ENCODE measurements around the gene TNFAIP8L3. TPM values are rescaled to one million over a fixed set of nuclear protein-coding genes. Genes with fewer than 3 reads are reported as not detected.
"Not testable (repeated sequence)": the region's sequence is repeated elsewhere in the genome, so short reads cannot be mapped to it uniquely, and the experiment has no call there.

TNFAIP8L3 gene
- polyA plus RNA-seq, 3 donors = 0.72 to 17.5 (median 3.5) TPM

DNA sequence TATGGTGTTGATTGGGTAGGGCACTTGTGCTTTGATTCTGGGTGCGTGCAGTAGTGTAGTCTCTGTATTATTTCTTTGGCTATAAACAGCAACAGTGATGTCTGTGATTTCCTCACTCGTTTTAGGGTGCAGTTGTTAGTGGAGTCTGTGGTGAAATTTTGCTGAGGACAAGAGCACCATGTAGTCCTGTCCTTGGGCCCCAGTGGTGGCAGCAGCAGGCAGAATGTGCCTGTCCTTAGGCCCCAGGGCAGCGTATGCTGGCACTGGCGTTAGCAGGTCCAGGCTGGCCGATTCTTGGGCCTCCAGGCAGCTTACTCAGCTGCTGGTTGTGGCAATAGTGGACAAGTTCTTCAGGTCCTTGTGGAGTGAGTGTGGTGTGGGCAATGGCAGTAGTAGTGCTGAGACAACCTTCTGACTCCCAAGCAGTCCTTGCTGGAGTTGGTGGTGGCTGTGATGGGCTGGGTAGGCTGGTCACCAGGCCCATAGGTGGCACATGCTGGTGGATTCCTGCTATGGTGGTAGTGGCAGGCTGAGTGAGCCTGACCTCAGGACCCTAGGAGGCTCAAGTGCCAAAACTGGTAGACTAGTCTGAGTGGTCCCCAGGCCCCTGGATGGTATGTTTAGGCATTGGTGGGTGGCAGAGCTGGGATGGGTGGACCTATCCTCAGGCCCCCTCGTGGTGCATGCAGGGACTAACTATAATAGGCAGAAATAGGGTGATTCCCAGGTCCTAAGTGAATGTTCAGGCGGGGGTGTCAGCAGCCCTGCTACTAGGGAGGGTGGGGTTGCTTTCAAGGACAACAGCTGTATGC, 56.3 kb downstream of the TNFAIP8L3 start:
- 87 to 92% (median 88%) methylated on average over 7 of the region's 7 CpGs for WGBS, 3 donors
- H3K27ac ChIP-seq (ENCODE audit: low read depth, low read length) = no peak overlapping the region

DNA sequence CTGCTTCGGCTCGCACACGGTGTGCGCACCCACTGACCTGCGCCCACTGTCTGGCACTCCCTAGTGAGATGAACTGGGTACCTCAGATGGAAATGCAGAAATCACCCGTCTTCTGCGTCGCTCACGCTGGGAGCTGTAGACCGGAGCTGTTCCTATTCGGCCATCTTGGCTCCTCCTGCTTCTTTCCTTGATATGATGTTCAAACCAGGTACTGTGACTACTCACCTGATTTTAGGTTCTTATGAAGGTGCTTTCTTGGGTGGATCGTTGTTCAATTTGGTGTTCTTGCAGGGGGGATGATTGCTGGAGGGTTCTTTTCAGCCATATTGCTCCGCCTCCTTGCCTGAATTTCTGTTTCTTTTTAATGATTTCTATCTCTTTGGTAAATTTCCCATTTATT, 57.2 kb downstream of the TNFAIP8L3 start:
- H3K27ac ChIP-seq (ENCODE audit: low read depth, low read length) = not testable (repeated sequence)

DNA sequence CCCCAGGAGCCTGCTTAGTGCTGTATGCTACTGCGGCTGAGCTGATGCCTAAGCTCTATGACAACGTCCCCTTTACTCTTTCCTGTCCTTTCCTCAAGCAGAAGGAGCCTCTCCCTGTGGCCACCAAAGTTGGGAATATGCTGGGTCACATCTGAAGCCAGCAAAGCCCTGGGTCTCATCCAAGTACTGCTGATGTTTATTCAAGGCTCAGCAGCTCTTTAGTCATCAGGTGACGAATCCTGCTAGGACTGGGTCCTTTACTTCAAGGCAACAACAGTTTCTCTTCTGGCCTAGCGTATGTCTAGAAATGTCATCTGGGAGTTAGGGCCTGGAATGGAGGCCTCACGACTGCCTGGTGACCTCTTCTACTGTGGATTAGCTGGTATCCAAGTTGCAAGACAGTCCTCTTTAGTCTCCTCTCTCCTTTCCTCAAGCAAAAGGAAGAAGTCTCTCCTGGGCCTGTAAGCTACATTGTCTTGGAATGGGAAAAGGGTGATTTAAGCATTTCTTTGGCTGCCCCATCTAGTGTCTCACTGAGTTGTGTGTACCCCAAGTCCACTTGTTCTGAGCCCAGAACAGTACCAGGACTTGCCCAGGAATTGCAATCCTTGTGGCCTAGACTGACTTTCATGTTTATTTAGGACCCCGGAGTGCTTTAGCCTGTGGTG, 63.9 kb downstream of the TNFAIP8L3 start:
- H3K27ac ChIP-seq (ENCODE audit: low read depth, low read length) = no peak overlapping the region
- WGBS, 3 donors = 73 to 91% (median 85%) methylated on average over 6 of the region's 6 CpGs

More for the DNA sequence above, 57.2 kb downstream of the TNFAIP8L3 start:
- WGBS, 3 donors = 94 to 99% (median 95%) methylated on average over 9 to 13 of the region's 13 CpGs

DNA sequence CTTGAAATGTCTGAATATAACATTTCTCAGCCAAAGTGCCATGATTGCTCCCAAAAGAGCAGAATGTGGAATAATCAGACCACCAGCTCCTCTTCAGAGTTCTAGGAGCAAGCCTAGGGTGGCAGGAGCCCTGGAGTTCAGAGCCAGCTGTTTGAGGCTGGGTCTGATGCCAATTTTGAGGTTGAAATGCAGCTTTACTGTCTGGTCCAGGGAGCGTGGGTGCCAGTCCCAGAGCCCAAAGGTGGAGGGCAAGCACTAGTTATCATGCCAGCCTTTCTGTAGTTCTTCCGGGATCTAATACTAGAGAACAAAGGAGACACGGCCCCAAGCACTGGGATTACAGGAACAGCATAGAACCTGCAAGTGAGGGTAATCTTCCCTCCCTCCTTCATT, 69.3 kb downstream of the TNFAIP8L3 start:
- WGBS, 3 donors = 78 to 92% (median 91%) methylated on average over 3 of the region's 3 CpGs
- no peak overlapping the region for H3K27ac ChIP-seq (ENCODE audit: low read depth, low read length)

DNA sequence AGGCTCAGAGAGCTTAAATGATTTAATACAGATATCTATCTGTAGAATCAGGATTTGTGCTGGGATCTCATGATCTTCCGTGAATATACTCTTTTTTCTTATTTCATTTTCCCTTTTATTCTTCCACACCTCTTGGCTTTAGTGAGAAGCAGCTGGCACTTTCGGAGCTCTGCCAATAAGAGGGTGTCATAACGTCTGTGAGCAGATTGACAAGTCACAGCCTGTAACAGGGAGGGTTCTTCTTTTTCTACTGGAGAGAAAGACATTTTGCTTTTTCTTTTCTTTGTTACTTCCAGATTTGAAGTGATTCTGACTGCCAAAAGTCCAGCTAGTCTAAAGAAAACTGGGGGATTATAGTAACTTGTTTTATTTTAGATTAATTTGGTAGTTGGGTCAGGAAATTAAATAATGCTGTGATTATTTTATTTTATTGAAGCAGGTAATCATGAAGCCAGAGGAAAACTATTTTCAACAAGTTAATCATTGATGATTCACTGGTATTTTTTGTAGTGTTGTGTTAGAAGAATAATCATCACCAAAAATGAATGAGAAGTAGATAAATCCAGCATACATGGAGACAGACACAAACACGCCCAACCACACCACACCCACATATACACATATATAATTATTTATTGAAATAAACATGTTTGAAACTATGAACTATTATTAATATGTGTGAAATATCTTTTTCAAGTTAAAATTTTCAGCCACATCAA, 69.8 kb downstream of the TNFAIP8L3 start:
- 48 to 78% (median 74%) methylated on average over 4 of the region's 4 CpGs for WGBS, 3 donors
- H3K27ac ChIP-seq (ENCODE audit: low read depth, low read length) = no peak overlapping the region

DNA sequence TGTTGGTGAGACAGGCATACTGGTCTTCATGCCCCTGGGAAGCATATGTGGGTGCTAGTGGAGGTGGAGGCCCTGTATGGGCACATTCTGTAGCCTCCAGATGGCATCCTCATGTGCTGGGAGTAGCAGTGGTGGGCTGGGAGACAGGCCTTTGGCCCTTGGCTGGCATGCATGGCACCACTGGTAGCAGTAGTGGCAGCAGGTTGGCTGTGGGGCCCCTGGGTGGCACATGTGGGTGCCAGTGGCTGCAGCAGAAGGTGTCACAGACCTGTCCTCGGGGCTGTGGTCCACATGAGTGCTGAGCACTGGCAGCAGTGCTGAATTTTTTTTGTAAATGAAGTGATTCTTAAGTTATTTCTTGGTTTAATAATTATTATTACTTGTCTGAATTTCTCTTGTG, 71.2 kb downstream of the TNFAIP8L3 start:
- WGBS, 3 donors = 94 to 100% (median 95%) methylated on average over 1 of the region's 1 CpG
- H3K27ac ChIP-seq (ENCODE audit: low read depth, low read length) = no peak overlapping the region

DNA sequence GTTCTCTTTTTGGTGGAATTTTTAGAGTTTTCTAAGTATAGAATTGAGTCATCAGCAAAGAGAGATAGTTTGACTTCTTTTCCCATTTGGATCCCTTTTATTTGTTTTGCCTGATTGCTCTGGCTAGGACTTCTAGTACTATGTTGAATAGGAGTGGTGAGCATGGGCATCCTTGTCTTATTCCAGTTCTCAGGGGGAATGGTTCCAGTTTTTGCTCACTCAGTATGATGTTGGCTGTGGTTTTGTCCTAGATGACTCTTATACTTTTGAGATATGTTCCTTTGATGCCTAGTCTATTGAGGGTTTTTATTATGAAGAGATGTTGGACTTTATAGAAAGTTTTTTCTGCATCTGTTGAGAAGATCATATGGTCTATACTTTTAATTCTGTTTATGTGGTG, 72.5 kb downstream of the TNFAIP8L3 start:
- H3K27ac ChIP-seq (ENCODE audit: low read depth, low read length) = no peak overlapping the region

DNA sequence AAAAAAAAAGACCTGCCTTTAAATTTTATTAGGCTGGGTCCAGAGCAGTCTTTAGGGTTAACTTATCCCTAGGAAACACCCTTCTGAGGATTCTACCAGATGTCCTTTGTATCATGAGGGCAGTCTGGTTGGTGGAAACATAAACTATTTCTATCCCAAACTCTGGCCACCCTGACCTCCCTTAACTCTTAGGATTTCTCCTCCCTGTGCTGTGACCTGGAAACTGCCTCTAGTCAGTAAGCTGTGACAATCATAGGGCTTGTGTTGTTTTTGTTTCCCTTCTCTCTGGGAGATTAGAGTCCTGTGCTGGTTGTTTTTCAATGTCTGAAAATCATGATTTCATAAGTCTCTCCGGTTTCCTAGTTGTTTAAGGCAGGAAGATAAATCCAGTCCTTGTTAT, 78.1 kb downstream of the TNFAIP8L3 start:
- whole genome bisulfite sequencing, 3 donors = 76 to 82% (median 78%) methylated on average over 1 of the region's 1 CpG
- no peak overlapping the region for H3K27ac ChIP-seq (ENCODE audit: low read depth, low read length)

DNA sequence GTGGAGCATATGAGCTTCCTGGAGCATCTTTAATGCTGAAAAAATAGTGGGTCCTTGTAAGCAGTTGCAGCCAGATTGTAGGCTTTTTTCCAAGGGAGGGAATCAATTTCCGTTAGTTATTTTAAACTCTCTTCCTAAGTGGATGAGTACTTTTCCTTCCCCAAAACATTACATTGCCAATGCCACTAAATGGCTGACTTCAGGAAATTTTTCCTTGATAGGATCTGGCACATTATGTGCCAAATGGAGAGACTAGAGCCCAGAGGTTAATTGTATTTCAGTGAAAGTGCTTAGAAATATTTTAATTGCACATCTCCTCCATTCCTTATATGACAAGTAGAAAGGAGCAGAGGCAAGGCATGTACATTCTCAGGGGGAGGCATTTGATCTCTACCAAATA, 83.5 kb downstream of the TNFAIP8L3 start:
- 32 to 71% (median 41%) methylated on average over 1 of the region's 1 CpG for WGBS, 3 donors
- no peak overlapping the region for H3K27ac ChIP-seq (ENCODE audit: low read depth, low read length)

DNA sequence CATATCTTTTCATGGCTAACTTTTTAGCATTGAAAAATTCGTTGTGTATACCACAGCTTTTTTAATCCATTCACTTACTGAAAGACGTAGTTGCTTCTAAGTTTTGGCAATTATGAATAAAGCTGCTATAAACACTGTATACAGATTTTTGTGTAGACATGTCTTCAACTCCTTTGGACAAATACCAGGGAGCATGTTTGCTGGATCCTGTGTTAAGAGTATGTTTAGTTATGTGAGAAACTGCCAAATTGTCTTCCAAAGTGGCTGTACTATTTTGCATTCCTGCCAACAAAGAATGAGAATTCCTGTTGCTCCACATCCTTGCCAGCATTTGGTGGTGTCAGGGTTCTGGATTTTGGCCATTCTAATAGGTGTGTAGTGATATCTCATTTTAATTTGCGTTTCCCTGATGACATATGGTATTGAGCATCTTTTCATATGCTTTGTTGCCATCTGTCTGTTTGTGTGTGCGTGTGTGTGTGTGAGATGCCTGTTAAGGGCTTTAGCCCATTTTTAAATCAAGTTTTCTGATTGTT, 87.5 kb downstream of the TNFAIP8L3 start:
- H3K27ac ChIP-seq (ENCODE audit: low read depth, low read length) = no peak overlapping the region
- 81 to 94% (median 94%) methylated on average over 4 of the region's 4 CpGs for WGBS, 3 donors

Other genes with a start within 250 kb of the TNFAIP8L3 start
- 1 to 10 TPM; 1.1 to 3.8 (median 3.1) TPM for gene AP4E1, start 186.2 kb downstream of the TNFAIP8L3 start, polyA plus RNA-seq
- gene CYP19A1, start 243.7 kb upstream of the TNFAIP8L3 start, polyA plus RNA-seq = 1 to 10 TPM in 1 of 3 donors, under 1 TPM in 2; 0.28 to 2.7 (median 0.93) TPM
- gene GLDN, start 246.7 kb upstream of the TNFAIP8L3 start, polyA plus RNA-seq = 1 to 10 TPM in 2 of 3 donors, under 1 TPM in 1; 0.54 to 6.6 (median 2.5) TPM